Kidney (tissue), 14 donors: Measurements from ENCODE around the gene PHEX. TPM values are rescaled to one million over a fixed set of nuclear protein-coding genes. Genes with fewer than 3 reads are reported as not detected.

Experiments
- DNase-seq, 5 donors: peaks; one replicate each; pipeline ENCODE4 v3.0.0-alpha.2; 2013 to 2020
- FAIRE-seq: peaks from 2 replicates; lab custom pipeline; 2012; peaks lifted over from hg19 to GRCh38; lab: Jason Lieb, UNC
- H3K27ac ChIP-seq, 2 donors: one replicate each; pipeline ENCODE4 v1.7.0; 2013; ENCODE audit warnings: low read depth in 2 of 2, low read length in 2 of 2, inconsistent platforms in 1 of 2
- H3K27me3 ChIP-seq: one replicate; pipeline ENCODE4 v1.7.1; 2013; ENCODE audit warnings: low read length, inconsistent platforms; ENCODE audit not compliant: control insufficient read depth, insufficient read depth
- H3K36me3 ChIP-seq, 3 donors: one replicate each; pipeline versions ENCODE4 v1.7.0 to v1.7.1; 2013; ENCODE audit warnings: low read length in 3 of 3, control low read depth in 1 of 3, inconsistent platforms in 1 of 3; ENCODE audit not compliant: insufficient read depth in 3 of 3, control insufficient read depth in 2 of 3
- H3K4me1 ChIP-seq, 3 donors: one replicate each; pipeline versions ENCODE4 v1.7.0 to v1.7.1; 2013; ENCODE audit warnings: low read length in 3 of 3, inconsistent platforms in 1 of 3, low read depth in 1 of 3; ENCODE audit not compliant: control insufficient read depth in 2 of 3, insufficient read depth in 2 of 3
- H3K4me3 ChIP-seq, 3 donors: one replicate each; pipeline versions ENCODE4 v1.7.0 to v1.8.1; 2013; ENCODE audit warnings: low read length in 3 of 3, control low read depth in 1 of 3, inconsistent platforms in 1 of 3
- H3K9ac ChIP-seq, 3 donors: one replicate each; pipeline versions ENCODE4 v1.7.0 to v1.7.1; 2013; ENCODE audit warnings: low read length in 3 of 3, control low read depth in 1 of 3, inconsistent platforms in 1 of 3
- H3K9me3 ChIP-seq, 3 donors: one replicate each; pipeline versions ENCODE4 v1.7.0 to v1.7.1; 2013; ENCODE audit warnings: low read length in 3 of 3, control low read depth in 1 of 3, inconsistent platforms in 1 of 3; ENCODE audit not compliant: control insufficient read depth in 2 of 3, insufficient read depth in 1 of 3
- intact Hi-C: fragments of 100-400 bp; cut with DNase I; formaldehyde crosslinking; loops from one replicate; pipeline ENCODE4 v1.11.1; 2022
- polyA plus RNA-seq: library from polyadenylated mRNA; stranded (reverse); fragments of 350-450 nt; fragmentation: Illumina TruSeq; extraction: RNeasy Lipid Tissue Mini Kit (QIAGEN cat#74804); gene quantifications from one replicate; pipeline ENCODE4 v1.2.3, GENCODE V29; 2014; ENCODE audit warnings: low read depth, low replicate concordance; ENCODE audit not compliant: insufficient read depth
- total RNA-seq: library from RNA; stranded (reverse); fragmentation: NEBNext Ultra II Directional; extraction: Animal tissue kit (Norgen Biotek cat#: 25700); gene quantifications from one replicate; pipeline ENCODE4 v1.2.1, GENCODE V29; 2021
- TF ChIP-seq, protein P1 (sequence below): IDR thresholded peaks from 3 replicates; pipeline ENCODE4 v1.5.1; 2012; ENCODE audit warnings: mild to moderate bottlenecking, moderate library complexity, borderline replicate concordance; ENCODE audit not compliant: insufficient read depth; ENCODE audit errors: extremely low read depth
- donor health status: control.
- donor health status: control.
- donor health status: control.
- donor health status: control.
- donor health status: control.
- donor health status: DM: yes; HTN: yes; CAD: no.
- donor health status: Normal renal cell carcinoma (clear cell type).

Gene PHEX
- total and polyA plus RNA-seq, 2 donors from 2014 or later, result 0.19 to 0.25 TPM

DNA sequence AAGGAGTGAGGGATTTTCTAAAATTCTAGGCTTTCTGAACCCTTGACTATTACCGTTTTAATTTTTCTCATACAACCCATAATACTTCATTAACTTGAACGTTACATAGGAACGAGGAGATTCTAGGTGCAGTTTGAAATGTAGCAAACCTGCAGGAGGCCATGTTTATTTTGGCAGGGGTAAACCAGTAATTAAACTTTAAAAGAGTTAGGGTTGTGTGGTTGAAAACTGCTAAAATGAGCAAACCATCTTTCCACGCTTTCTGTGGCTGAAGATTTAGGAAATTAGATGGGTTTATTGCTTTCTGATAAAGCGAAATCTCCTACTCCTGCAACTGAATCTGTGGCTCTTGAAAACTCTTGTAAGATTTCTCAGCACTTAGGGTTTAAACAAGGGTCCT is 1.7 kb downstream of the PHEX start:
- no peaks in the 10 kb centered on the region for H3K27me3 ChIP-seq
- DNase-seq, result no peak
- H3K4me1 ChIP-seq, result no peaks in the 10 kb centered on the region
- no peak overlapping the region for H3K4me3 ChIP-seq
- H3K27ac ChIP-seq, result no peak overlapping the region
- no peak for FAIRE-seq
- no peaks in the 10 kb centered on the region for H3K36me3 ChIP-seq
- TF ChIP-seq, protein P1, sequence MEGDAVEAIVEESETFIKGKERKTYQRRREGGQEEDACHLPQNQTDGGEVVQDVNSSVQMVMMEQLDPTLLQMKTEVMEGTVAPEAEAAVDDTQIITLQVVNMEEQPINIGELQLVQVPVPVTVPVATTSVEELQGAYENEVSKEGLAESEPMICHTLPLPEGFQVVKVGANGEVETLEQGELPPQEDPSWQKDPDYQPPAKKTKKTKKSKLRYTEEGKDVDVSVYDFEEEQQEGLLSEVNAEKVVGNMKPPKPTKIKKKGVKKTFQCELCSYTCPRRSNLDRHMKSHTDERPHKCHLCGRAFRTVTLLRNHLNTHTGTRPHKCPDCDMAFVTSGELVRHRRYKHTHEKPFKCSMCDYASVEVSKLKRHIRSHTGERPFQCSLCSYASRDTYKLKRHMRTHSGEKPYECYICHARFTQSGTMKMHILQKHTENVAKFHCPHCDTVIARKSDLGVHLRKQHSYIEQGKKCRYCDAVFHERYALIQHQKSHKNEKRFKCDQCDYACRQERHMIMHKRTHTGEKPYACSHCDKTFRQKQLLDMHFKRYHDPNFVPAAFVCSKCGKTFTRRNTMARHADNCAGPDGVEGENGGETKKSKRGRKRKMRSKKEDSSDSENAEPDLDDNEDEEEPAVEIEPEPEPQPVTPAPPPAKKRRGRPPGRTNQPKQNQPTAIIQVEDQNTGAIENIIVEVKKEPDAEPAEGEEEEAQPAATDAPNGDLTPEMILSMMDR, result no peak
- H3K9ac ChIP-seq, result no peak overlapping the region
- H3K9me3 ChIP-seq, result no peaks in the 10 kb centered on the region
- intact Hi-C loops, result no loop called here

DNA sequence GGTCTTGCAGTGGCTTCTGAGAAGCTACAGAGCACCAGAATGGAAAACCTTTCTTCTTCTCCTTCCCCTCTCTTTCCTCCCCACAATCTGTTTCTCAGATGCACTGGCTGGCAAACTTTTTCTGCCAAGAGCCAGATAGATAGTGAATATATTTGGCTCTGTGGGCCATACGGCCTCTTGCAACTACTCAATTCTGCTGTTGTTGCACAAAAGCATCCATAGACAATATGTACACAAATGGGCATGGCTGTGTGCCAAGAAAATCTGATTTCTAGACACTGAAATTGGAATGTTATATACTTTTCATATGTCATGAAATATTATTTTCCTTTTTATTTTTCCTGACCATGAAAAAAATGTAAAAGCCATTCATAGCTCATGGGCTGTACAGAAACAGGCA is 3.1 kb downstream of the PHEX start:
- intact Hi-C loops, result no loop called here
- Histone ChIP-seq H3K9ac (no peak overlapping the region), H3K4me1 (no peaks in the 10 kb centered on the region), H3K27ac (no peak overlapping the region), H3K36me3 (no peaks in the 10 kb centered on the region), H3K27me3 (no peaks in the 10 kb centered on the region), H3K4me3 (no peak overlapping the region), H3K9me3 (no peaks in the 10 kb centered on the region)
- DNase-seq (no peak), FAIRE-seq (no peak)
- TF ChIP-seq, protein P1, result no peak

DNA sequence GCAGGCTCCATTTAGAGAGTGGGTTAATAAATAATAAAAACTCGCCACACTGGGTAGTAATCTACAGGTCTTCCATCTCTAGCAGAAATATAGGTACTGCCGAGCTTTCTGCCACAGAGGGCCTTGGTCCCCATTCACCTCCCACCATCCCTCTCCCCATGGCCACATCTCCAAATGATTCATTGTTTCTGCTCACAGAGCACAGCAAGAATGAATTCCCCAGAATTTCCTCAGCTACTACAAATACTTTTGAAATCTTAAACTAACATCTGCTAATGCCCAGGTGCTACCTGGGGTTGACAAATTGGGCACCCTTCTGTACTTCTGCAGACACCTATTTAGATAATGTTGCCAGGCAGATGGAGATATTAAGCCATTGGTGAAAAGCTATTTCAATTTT is 5.1 kb downstream of the PHEX start:
- TF ChIP-seq, protein P1, result no peak
- no peak overlapping the region for H3K9ac ChIP-seq
- no peak overlapping the region for H3K4me3 ChIP-seq
- H3K36me3 ChIP-seq, result no peaks in the 10 kb centered on the region
- no peaks in the 10 kb centered on the region for H3K27me3 ChIP-seq
- no peaks in the 10 kb centered on the region for H3K9me3 ChIP-seq
- no peak for DNase-seq
- FAIRE-seq, result no peak
- intact Hi-C loops, result no loop called here
- H3K27ac ChIP-seq, result no peak overlapping the region
- H3K4me1 ChIP-seq, result no peaks in the 10 kb centered on the region

DNA sequence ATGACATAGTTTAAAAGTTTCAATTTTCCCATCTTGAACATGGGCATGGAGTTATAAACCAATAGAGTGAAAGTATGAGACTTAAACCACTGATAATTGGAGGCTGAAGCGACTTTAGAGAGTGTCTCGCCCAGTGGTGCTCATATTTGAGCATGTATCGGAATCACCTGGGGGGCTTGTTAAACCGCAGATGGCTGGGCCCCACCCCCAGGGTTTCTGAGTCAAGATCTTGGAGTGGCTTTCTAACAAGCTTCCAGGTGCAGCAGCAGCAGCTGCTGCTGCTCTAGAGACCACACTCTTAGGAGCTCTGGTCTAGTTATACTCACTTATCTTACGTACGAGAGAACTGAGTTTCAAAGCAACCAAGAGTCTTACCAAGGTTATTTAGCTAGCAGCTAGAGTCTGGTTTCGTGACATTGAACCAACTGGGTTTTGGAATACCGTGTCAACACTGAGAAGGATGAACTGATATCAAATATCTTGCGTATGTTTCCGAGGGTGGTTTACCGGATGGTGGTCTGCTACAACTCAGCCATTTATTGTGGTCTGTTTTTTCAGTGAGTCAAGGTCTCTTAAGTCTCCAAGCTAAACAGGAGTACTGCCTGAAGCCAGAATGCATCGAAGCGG is 5.9 kb downstream of the PHEX start:
- FAIRE-seq (no peak), DNase-seq (no peak)
- Histone ChIP-seq H3K4me1 (no peaks in the 10 kb centered on the region), H3K4me3 (no peak overlapping the region), H3K27ac (no peak overlapping the region), H3K36me3 (no peaks in the 10 kb centered on the region), H3K9ac (no peak overlapping the region), H3K27me3 (no peaks in the 10 kb centered on the region), H3K9me3 (no peaks in the 10 kb centered on the region)
- intact Hi-C loops, result no loop called here
- TF ChIP-seq, protein P1, result no peak
